ENCODE data around the gene LYSMD4.

LYSMD4 gene

GRCh38 chr15:99704444-99704838, 28.8 kb downstream of the LYSMD4 start:
- DNase-seq = no peak

GRCh38 chr15:99703603-99704443, 29.4 kb downstream of the LYSMD4 start:
- DNase-seq = no peak

- no peak for DNase-seq
Observed at GRCh38 chr15:99702895-99703602, 30.2 kb downstream of the LYSMD4 start.

GRCh38 chr15:99696096-99696495, 37.1 kb downstream of the LYSMD4 start:
- DNase-seq = no peak

GRCh38 chr15:99692825-99693224, 40.4 kb downstream of the LYSMD4 start:
- no peak for DNase-seq

- DNase-seq = no peak
Observed at GRCh38 chr15:99686290-99686689, 46.9 kb downstream of the LYSMD4 start.

GRCh38 chr15:99683000-99683670, 50.1 kb downstream of the LYSMD4 start:
- no peak for DNase-seq

- no peak for DNase-seq
Observed at GRCh38 chr15:99682455-99682854, 50.8 kb downstream of the LYSMD4 start.

GRCh38 chr15:99681990-99682389, 51.2 kb downstream of the LYSMD4 start:
- no peak for DNase-seq

- no peak for DNase-seq
Observed at GRCh38 chr15:99680276-99680675, 53.0 kb downstream of the LYSMD4 start.

GRCh38 chr15:99677540-99678134, 55.6 kb downstream of the LYSMD4 start:
- DNase-seq = no peak

Measured in activated CD4-positive, alpha-beta T cell treated with anti-CD3 and anti-CD28 coated beads, Interleukin-2, amount 50 U/mL, for 48 hours (primary cell).